HEK293 (cell line): Measurements from ENCODE around the gene PAK2.

Experiments
- CTCF ChIA-PET: fragments of 350-600 bp; formaldehyde crosslinking; extraction: SDS; loops from one replicate; lab custom pipeline; 2021; ENCODE audit warnings: antibody characterized with exemption; lab: Yijun Ruan, JAX
- POLR2A ChIA-PET: fragments of 300-600 bp; formaldehyde crosslinking; extraction: SDS; loops from one replicate; lab custom pipeline; 2020; ENCODE audit warnings: antibody characterized with exemption, inconsistent platforms; lab: Yijun Ruan, JAX
- H3K27ac ChIP-seq: fragments of 200-500 bp; sonication (Bioruptor generic); 2 replicates; pipeline ENCODE4 v1.5.1; 2014; ENCODE audit warnings: low read depth, low read length, control low read depth, inconsistent platforms; ENCODE audit errors: extremely low read depth
- H3K36me3 ChIP-seq, 2 experiments: fragments of 200-500 bp in 1 of 2; sonication (Bioruptor generic) in 1 of 2; 1 replicate in 1 of 2; 2 replicates in 1 of 2; pipeline ENCODE4 v1.5.1; 2014 to 2017; ENCODE audit warnings: inconsistent platforms in 2 of 2, low read length in 2 of 2; ENCODE audit not compliant: control insufficient read depth in 2 of 2, insufficient read depth in 1 of 2
- H3K4me1 ChIP-seq: fragments of 200-500 bp; sonication (Bioruptor generic); 2 replicates; pipeline ENCODE4 v1.5.1; 2014; ENCODE audit warnings: mild to moderate bottlenecking, low read length, inconsistent platforms; ENCODE audit not compliant: control insufficient read depth, insufficient read depth
- H3K4me3 ChIP-seq: 2 replicates; pipeline ENCODE4 v1.5.1; 2011; ENCODE audit warnings: low read depth, mild to moderate bottlenecking, control low read depth, low read length, moderate library complexity
- H3K9me3 ChIP-seq: fragments of 200-500 bp; sonication (Bioruptor generic); 2 replicates; pipeline ENCODE4 v1.5.1; 2014; ENCODE audit warnings: low read depth, low read length, inconsistent platforms; ENCODE audit not compliant: control insufficient read depth, insufficient read depth
- BCL11B ChIP-seq: fragments of 450-650 bp; formaldehyde crosslinking; IDR thresholded peaks from 2 replicates; pipeline ENCODE4 v1.5.1; 2016; ENCODE audit warnings: low read depth, missing biosample characterization, missing genetic modification characterization
- GLIS1 ChIP-seq: fragments of 450-650 bp; formaldehyde crosslinking; IDR thresholded peaks from 2 replicates; pipeline ENCODE4 v1.5.1; 2016; ENCODE audit warnings: missing biosample characterization, missing genetic modification characterization
- IKZF3 ChIP-seq: fragments of 450-650 bp; IDR thresholded peaks from 2 replicates; pipeline ENCODE4 v1.5.0; 2018; ENCODE audit warnings: missing biosample characterization, mild to moderate bottlenecking, missing genetic modification characterization, moderate library complexity
- KLF10 ChIP-seq: fragments of 450-650 bp; IDR thresholded peaks from 2 replicates; pipeline ENCODE4 v1.5.1; 2018; ENCODE audit warnings: missing biosample characterization, mild to moderate bottlenecking, missing genetic modification characterization
- MEIS1 ChIP-seq: sonication (generic); formaldehyde crosslinking; IDR thresholded peaks from 2 replicates; pipeline ENCODE4 v1.8.1; 2022; ENCODE audit warnings: missing genetic modification reagents, mild to moderate bottlenecking, borderline replicate concordance
- OSR2 ChIP-seq: fragments of 450-650 bp; formaldehyde crosslinking; IDR thresholded peaks from 2 replicates; pipeline ENCODE4 v1.5.1; 2016; ENCODE audit warnings: missing biosample characterization, missing genetic modification characterization
- PRDM1 ChIP-seq: fragments of 450-650 bp; formaldehyde crosslinking; IDR thresholded peaks from 2 replicates; pipeline ENCODE4; 2016; ENCODE audit warnings: missing biosample characterization, missing genetic modification characterization
- REST ChIP-seq: fragments of 450-650 bp; formaldehyde crosslinking; IDR thresholded peaks from 2 replicates; pipeline ENCODE4 v1.5.1; 2016; ENCODE audit warnings: missing biosample characterization, missing genetic modification characterization
- SCRT1 ChIP-seq: fragments of 450-650 bp; formaldehyde crosslinking; IDR thresholded peaks from 2 replicates; pipeline ENCODE4 v1.5.1; 2016; ENCODE audit warnings: missing biosample characterization, missing genetic modification characterization, borderline replicate concordance
- SETDB1 ChIP-seq: IDR thresholded peaks from one replicate; pipeline ENCODE4 v1.6.1; 2017; ENCODE audit warnings: mild to moderate bottlenecking, low read length, moderate library complexity, mixed read lengths; ENCODE audit not compliant: insufficient read length
- SP3 ChIP-seq: fragments of 450-650 bp; formaldehyde crosslinking; IDR thresholded peaks from 2 replicates; pipeline ENCODE4 v1.5.1; 2016; ENCODE audit warnings: missing biosample characterization, missing genetic modification characterization
- WT1 ChIP-seq: fragments of 450-650 bp; formaldehyde crosslinking; IDR thresholded peaks from 2 replicates; pipeline ENCODE4 v1.5.1; 2016; ENCODE audit warnings: missing biosample characterization, missing genetic modification characterization
- ZBTB17 ChIP-seq: fragments of 450-650 bp; formaldehyde crosslinking; IDR thresholded peaks from 2 replicates; pipeline ENCODE4 v1.5.1; 2016; ENCODE audit warnings: missing biosample characterization, missing genetic modification characterization
- ZBTB20 ChIP-seq: fragments of 450-650 bp; formaldehyde crosslinking; IDR thresholded peaks from 2 replicates; pipeline ENCODE4 v1.5.1; 2016; ENCODE audit warnings: missing biosample characterization, missing genetic modification characterization
- ZBTB6 ChIP-seq: fragments of 450-650 bp; formaldehyde crosslinking; IDR thresholded peaks from 2 replicates; pipeline ENCODE4 v1.5.1; 2017; ENCODE audit warnings: missing biosample characterization, missing genetic modification characterization
- ZNF114 ChIP-seq: fragments of 450-650 bp; formaldehyde crosslinking; IDR thresholded peaks from 2 replicates; pipeline ENCODE4 v1.5.0; 2017; ENCODE audit warnings: missing biosample characterization, missing genetic modification characterization
- ZNF16 ChIP-seq: fragments of 450-650 bp; formaldehyde crosslinking; IDR thresholded peaks from 2 replicates; pipeline ENCODE4 v1.5.1; 2016; ENCODE audit warnings: low read depth, missing biosample characterization, missing genetic modification characterization
- ZNF202 ChIP-seq: fragments of 450-650 bp; formaldehyde crosslinking; IDR thresholded peaks from 2 replicates; pipeline ENCODE4 v1.5.1; 2016; ENCODE audit warnings: missing biosample characterization, missing genetic modification characterization, borderline replicate concordance
- ZNF274 ChIP-seq, 2 experiments: fragments of 200-500 bp in 1 of 2; fragments of 450-650 bp in 1 of 2; sonication (Bioruptor generic) in 1 of 2; formaldehyde crosslinking in 1 of 2; IDR thresholded peaks; 2 replicates each; pipeline versions ENCODE4 v1.5.1 to v1.6.1; 2014 to 2016; ENCODE audit warnings: borderline replicate concordance in 1 of 2, inconsistent platforms in 1 of 2, low read length in 1 of 2, missing biosample characterization in 1 of 2, missing genetic modification characterization in 1 of 2
- ZNF311 ChIP-seq: fragments of 450-650 bp; formaldehyde crosslinking; IDR thresholded peaks from 2 replicates; pipeline ENCODE4 v1.5.1; 2017; ENCODE audit warnings: missing biosample characterization, missing genetic modification characterization, borderline replicate concordance
- ZNF335 ChIP-seq: fragments of 450-650 bp; formaldehyde crosslinking; conservative IDR thresholded peaks from 2 replicates; pipeline ENCODE4 v1.5.1; 2016; ENCODE audit warnings: missing biosample characterization, missing genetic modification characterization
- ZNF354C ChIP-seq: fragments of 450-650 bp; formaldehyde crosslinking; IDR thresholded peaks from 2 replicates; pipeline ENCODE4 v1.5.1; 2016; ENCODE audit warnings: missing biosample characterization, missing genetic modification characterization, low read depth, borderline replicate concordance
- ZNF366 ChIP-seq: fragments of 450-650 bp; formaldehyde crosslinking; conservative IDR thresholded peaks from 2 replicates; pipeline ENCODE4 v1.5.1; 2016; ENCODE audit warnings: missing biosample characterization, missing genetic modification characterization
- ZNF433 ChIP-seq: fragments of 450-650 bp; formaldehyde crosslinking; IDR thresholded peaks from 2 replicates; pipeline ENCODE4 v1.5.1; 2016; ENCODE audit warnings: missing biosample characterization, missing genetic modification characterization, low read depth
- ZNF510 ChIP-seq: fragments of 450-650 bp; formaldehyde crosslinking; IDR thresholded peaks from 2 replicates; pipeline ENCODE4 v1.5.1; 2018; ENCODE audit warnings: mild to moderate bottlenecking, missing genetic modification characterization, missing biosample characterization; ENCODE audit not compliant: insufficient replicate concordance
- ZNF596 ChIP-seq: fragments of 450-650 bp; IDR thresholded peaks from 2 replicates; pipeline ENCODE4 v1.5.0; 2018; ENCODE audit warnings: missing biosample characterization, mild to moderate bottlenecking, missing genetic modification characterization, moderate library complexity
- ZNF600 ChIP-seq: fragments of 450-650 bp; formaldehyde crosslinking; IDR thresholded peaks from 2 replicates; pipeline ENCODE4 v1.5.1; 2016; ENCODE audit warnings: missing biosample characterization, missing genetic modification characterization

PAK2 gene

GRCh38 chr3:196737655-196738054, 2.0 kb upstream of the PAK2 start:
- no peak overlapping the region for H3K27ac ChIP-seq
- CTCF ChIA-PET: no interaction called here
- POLR2A ChIA-PET: no interaction called here
- peaks cover 5 to 22% of the 10 kb centered on the region in 2 experiments; a peak in 2 of 3 replicates for H3K36me3 ChIP-seq
- no peak overlapping the region for H3K4me3 ChIP-seq
- TF ChIP-seq ZNF202 (tag by site-specific recombination) (no peak), SCRT1 (tag by site-specific recombination) (no peak), ZNF274 (IDR thresholded peaks at IDR 0.05; ENCODE audit: low read length) (no peak), ZNF274 (tag by site-specific recombination; IDR thresholded peaks at IDR 0.05; ENCODE audit: borderline replicate concordance) (no peak), ZNF311 (tag by site-specific recombination) (no peak), BCL11B (tag by site-specific recombination) (no peak), ZNF114 (tag by site-specific recombination) (no peak), IKZF3 (tag by site-specific recombination) (no peak), ZNF510 (no peak), MEIS1 (CRISPR knock-in tag) (no peak), ZNF433 (tag by site-specific recombination) (no peak), ZBTB17 (tag by site-specific recombination) (no peak), ZNF596 (tag by site-specific recombination) (no peak)
- H3K4me1 ChIP-seq: no peaks in the 10 kb centered on the region; the same call in 1 of the 2 replicates
- H3K9me3 ChIP-seq: no peaks in the 10 kb centered on the region

- H3K4me1 ChIP-seq: no peaks in the 10 kb centered on the region; the same call in 1 of the 2 replicates
- peaks cover 0 to 3% of the 10 kb centered on the region in 2 experiments; a peak in 2 of 3 replicates for H3K36me3 ChIP-seq
- H3K4me3 ChIP-seq: peak overlapping the region; percentile 74
- H3K9me3 ChIP-seq: no peaks in the 10 kb centered on the region
- ChIA-PET CTCF (interaction anchor here (0.6 to 0.9 kb wide), 2 partner anchors 42 to 131 kb away, joined by 4 to 6 read pairs; no protein-coding TSS in a partner anchor), POLR2A (interaction anchor here (0.6 to 2.3 kb wide), 8 partner anchors 14 to 1216 kb away, joined by 3 to 21 read pairs (median 4); partner anchors contain the start of genes CEP19, FBXO45, PIGX and SENP5)
- peak overlapping the region; percentile 91 for H3K27ac ChIP-seq
- TF ChIP-seq ZNF600 (peak; percentile 79), ZBTB20 (peak; percentile 67; the same call in 1 of the 2 replicates), KLF10 (no peak), SETDB1 (no peak), GLIS1 (no peak), PRDM1 (tag by site-specific recombination) (peak; percentile 96), SP3 (no peak), ZNF16 (tag by site-specific recombination) (no peak), WT1 (tag by site-specific recombination) (no peak), ZNF335 (tag by site-specific recombination) (peak; percentile 72), REST (tag by site-specific recombination) (no peak; the same call in 1 of the 2 replicates), ZNF354C (tag by site-specific recombination) (no peak), OSR2 (tag by site-specific recombination) (no peak), ZBTB17 (tag by site-specific recombination) (peak; percentile 90), ZNF366 (tag by site-specific recombination) (peak; percentile 54; the same call in 1 of the 2 replicates), ZBTB6 (peak; percentile 18; the same call in 1 of the 2 replicates)
These were observed 1.0 kb downstream of the PAK2 start for GRCh38 chr3:196740481-196741248.
